ENCODE measurements around the gene SATB2.

DNA sequence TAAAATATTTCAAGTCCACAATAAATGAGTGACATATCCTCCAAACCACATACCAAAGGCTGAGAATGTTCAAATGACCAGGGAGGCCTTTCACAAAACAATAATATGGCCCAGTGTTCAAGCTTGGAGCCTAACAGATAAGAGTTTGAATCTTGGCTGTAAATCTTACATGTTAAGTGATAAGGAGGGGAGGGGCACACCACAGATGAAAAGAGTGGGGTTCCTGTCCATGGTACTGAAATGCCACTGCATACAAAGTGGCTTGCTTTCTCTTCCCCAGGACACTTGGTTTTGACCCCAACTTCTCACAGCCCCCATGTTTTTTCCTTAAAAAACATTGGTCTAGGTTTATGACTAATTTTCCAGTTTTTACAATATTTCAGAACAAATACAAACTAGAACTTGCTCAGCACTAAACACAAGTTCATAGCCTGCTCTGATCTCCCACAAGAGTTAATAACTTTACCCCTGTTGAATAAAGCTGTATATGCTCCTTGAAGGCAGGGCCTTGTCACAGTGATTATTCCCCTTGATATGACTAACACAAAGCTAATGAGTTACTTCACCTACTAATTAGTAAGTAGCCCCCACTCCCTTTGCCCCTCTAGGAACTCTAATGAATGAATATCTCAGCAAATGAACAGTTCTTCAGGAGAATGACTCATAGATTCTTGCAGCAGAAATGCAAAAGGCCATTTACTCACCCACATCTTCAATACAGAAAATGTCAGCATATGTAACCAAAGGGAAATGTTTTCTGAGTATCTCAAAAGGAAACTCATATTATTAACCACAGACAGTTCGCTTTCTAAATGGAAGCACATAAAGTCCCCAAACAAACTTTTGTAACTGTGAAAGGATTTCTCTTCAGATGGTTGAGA lies 142.2 kb downstream of the SATB2 start:
- TF ChIP-seq EZH2 (IDR thresholded peaks at IDR 0.05) (no peak), ZNF274 (IDR thresholded peaks at IDR 0.05; ENCODE audit: low read depth, low read length) (no peak), TCF7L2 (IDR thresholded peaks at IDR 0.05; ENCODE audit: borderline replicate concordance, extremely low read depth, insufficient read depth, insufficient read length) (peak; percentile 57)
- TF ChIP-seq, protein P1, sequence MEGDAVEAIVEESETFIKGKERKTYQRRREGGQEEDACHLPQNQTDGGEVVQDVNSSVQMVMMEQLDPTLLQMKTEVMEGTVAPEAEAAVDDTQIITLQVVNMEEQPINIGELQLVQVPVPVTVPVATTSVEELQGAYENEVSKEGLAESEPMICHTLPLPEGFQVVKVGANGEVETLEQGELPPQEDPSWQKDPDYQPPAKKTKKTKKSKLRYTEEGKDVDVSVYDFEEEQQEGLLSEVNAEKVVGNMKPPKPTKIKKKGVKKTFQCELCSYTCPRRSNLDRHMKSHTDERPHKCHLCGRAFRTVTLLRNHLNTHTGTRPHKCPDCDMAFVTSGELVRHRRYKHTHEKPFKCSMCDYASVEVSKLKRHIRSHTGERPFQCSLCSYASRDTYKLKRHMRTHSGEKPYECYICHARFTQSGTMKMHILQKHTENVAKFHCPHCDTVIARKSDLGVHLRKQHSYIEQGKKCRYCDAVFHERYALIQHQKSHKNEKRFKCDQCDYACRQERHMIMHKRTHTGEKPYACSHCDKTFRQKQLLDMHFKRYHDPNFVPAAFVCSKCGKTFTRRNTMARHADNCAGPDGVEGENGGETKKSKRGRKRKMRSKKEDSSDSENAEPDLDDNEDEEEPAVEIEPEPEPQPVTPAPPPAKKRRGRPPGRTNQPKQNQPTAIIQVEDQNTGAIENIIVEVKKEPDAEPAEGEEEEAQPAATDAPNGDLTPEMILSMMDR (IDR thresholded peaks at IDR 0.05 in 2 of 3, conservative IDR thresholded peaks at IDR 0.05 in 1 of 3; ENCODE audit: borderline replicate concordance in 1 of 3, insufficient read depth in 1 of 3, low read depth in 2 of 3, low read length in 2 of 3) = no peak

All from HCT116 (cell line).